ENCODE results near the gene PDGFD.

PDGFD gene

DNA sequence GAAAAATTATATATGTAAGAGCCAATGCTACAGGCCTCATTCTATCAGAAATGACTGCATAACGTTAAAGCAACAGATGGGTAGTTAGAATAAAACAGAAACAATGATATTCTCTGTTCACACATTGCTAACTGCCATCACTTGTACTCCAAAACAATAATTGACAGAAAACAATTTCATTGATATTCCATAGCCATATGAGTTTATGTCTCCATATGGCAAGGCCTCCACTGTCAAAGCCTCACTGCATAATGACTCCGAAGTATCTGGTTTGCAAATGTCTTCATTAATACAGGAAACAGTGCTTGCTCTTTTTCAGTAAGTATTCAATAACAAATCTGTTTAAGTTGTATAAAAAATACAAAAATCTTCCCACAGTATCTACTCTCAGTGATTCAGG, 117.6 kb downstream of the PDGFD start:
- FAIRE-seq (no peak), DNase-seq (ENCODE audit: insufficient read length) (no peak)
- TF ChIP-seq POLR2AphosphoS5 (IDR thresholded peaks at IDR 0.05; ENCODE audit: low read depth, low read length), result no peak
- TF ChIP-seq POLR2A (IDR thresholded peaks at IDR 0.05; ENCODE audit: low read depth, low read length), result no peak
- TF ChIP-seq TAF1 (IDR thresholded peaks at IDR 0.05; ENCODE audit: borderline replicate concordance, low read depth, low read length), result no peak

DNA sequence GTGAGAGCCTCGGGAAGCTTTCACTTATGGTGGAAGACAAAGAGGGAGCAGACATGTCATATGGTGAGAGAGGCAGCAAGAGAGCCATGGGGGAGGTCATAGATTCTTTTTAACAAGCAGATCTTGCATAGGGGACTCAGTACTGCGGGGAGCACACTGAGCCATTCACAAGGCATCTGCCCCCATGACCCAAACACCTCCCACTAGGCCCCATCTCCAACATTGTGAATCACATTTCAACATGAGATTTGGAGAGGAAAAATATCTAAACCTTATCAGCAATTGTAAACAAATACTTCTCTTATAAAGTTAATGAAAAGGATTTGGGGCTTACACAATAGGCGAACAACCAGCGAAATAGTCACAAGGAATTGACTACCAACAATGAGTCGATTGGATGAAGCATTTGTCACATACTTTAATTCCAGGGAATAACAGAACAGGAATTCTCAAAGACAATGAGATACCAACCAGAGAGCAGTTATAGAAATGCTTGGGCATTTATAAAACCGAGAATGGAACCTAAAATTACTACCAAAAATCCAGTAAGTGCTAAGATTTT, 120.2 kb downstream of the PDGFD start:
- FAIRE-seq (no peak), DNase-seq (ENCODE audit: insufficient read length) (no peak)
- TF ChIP-seq TAF1 (IDR thresholded peaks at IDR 0.05; ENCODE audit: borderline replicate concordance, low read depth, low read length) (no peak), POLR2AphosphoS5 (IDR thresholded peaks at IDR 0.05; ENCODE audit: low read depth, low read length) (no peak)

DNA sequence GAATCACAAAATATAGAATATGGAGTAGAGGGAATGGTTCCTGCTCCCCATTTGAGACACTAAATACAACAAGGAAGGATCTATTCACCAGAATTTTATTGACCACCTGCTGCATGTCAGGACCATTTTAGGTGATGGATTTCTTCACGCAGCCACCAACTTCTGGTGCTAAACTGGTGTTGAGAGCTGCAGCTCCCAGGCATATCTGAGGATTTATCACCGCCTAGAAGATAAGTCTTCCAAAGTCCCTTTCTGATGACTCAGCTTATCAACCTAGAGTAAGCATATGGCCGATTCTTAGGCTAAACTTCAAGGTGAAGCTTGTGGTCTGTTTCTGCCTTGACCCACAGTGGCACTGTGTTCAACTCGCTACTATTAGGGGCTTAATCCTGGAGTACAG, 120.8 kb downstream of the PDGFD start:
- peak; percentile 61 for FAIRE-seq
- TF ChIP-seq TAF1 (IDR thresholded peaks at IDR 0.05; ENCODE audit: borderline replicate concordance, low read depth, low read length) (no peak), POLR2AphosphoS5 (IDR thresholded peaks at IDR 0.05; ENCODE audit: low read depth, low read length) (no peak), POLR2A (IDR thresholded peaks at IDR 0.05; ENCODE audit: low read depth, low read length) (no peak)
- no peak for DNase-seq (ENCODE audit: insufficient read length)

DNA sequence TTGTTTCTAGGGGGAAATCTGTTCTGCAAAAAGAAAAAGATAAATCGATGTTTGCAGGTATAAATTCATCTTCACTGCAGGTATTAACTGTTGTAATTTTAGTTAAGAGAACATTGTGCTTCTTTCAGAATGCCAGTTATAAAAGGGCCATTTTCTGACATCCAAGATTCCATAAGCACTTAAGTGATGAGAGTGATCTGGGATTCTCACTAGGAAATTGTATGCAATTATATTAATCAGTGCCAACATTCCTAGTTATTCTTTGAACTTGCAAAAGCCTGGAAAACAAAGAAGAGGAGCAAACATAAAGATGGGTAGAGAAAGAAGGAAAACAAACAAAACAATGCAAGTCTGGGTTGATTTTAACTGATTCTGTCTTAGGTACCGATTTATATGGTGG, 122.2 kb downstream of the PDGFD start:
- TF ChIP-seq POLR2A (IDR thresholded peaks at IDR 0.05; ENCODE audit: low read depth, low read length) (no peak), POLR2AphosphoS5 (IDR thresholded peaks at IDR 0.05; ENCODE audit: low read depth, low read length) (no peak), TAF1 (IDR thresholded peaks at IDR 0.05; ENCODE audit: borderline replicate concordance, low read depth, low read length) (no peak)
- DNase-seq (ENCODE audit: insufficient read length) (no peak), FAIRE-seq (peak; percentile 21)

DNA sequence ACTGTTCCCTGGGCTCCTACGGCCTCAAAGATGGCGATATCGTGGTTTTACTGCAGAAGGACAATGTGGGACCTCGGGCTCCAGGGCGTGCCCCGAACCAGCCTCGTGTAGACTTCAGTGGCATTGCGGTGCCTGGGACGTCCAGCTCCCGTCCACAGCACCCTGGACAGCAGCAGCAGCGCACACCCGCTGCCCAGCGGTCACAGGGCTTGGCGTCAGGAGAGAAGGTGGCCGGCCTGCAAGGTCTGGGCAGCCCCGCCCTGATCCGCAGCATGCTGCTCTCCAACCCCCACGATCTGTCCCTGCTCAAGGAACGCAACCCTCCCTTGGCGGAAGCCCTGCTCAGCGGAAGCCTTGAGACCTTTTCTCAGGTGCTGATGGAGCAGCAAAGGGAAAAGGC, 127.0 kb downstream of the PDGFD start:
- DNase-seq (ENCODE audit: insufficient read length), result no peak

DNA sequence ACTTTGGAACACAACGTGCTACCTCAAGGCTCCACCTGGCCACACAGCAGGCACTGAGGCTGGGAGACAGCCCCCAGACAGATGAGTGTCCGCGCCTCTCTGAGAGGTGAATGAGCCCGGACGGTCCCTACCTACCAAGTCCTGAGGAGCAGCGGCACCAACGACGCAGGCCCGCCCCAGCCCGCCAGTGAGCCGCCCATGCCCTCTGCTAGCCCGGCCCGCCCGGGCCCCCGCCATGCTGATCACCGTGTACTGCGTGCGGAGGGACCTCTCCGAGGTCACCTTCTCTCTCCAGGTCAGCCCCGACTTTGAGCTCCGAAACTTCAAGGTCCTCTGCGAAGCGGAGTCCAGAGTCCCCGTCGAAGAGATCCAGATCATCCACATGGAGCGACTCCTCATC, 127.4 kb downstream of the PDGFD start, which contains the start of gene DDI1:
DDI1 (plus strand) TSS at position 53 of the 400 bp plus-strand sequence; CDS start at position 236, 183 bp downstream.
- DNase-seq (ENCODE audit: insufficient read length) (no peak), FAIRE-seq (no peak)
- TF ChIP-seq POLR2AphosphoS5 (IDR thresholded peaks at IDR 0.05; ENCODE audit: low read depth, low read length) (no peak), POLR2A (IDR thresholded peaks at IDR 0.05; ENCODE audit: low read depth, low read length) (no peak), TAF1 (IDR thresholded peaks at IDR 0.05; ENCODE audit: borderline replicate concordance, low read depth, low read length) (no peak)

More for the DNA sequence above, 127.0 kb downstream of the PDGFD start:
- TF ChIP-seq POLR2A (IDR thresholded peaks at IDR 0.05; ENCODE audit: low read depth, low read length) (no peak), POLR2AphosphoS5 (IDR thresholded peaks at IDR 0.05; ENCODE audit: low read depth, low read length) (no peak), TAF1 (IDR thresholded peaks at IDR 0.05; ENCODE audit: borderline replicate concordance, low read depth, low read length) (no peak)
- no peak for FAIRE-seq

DNA sequence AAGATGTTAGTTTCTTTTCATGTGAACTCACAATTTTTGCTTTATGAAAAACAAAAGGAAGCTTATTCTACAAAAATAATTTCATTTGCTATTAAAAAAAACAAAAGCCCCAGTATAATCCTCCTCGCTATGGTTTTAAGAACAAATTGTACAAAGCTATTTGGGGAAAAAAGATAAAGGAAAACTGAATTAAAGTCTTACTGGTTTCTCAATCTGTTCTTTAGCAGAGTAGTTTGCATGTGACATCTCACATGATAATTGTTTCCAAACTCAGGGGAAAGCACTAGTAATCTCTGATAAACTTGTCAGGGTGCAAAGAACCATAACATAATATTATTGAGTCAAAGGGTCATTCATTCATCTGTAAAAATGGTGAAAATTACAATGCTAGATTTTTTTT, 130.4 kb downstream of the PDGFD start:
- no peak for TF ChIP-seq TAF1 (IDR thresholded peaks at IDR 0.05; ENCODE audit: borderline replicate concordance, low read depth, low read length)
- no peak for TF ChIP-seq POLR2AphosphoS5 (IDR thresholded peaks at IDR 0.05; ENCODE audit: low read depth, low read length)
- TF ChIP-seq POLR2A (IDR thresholded peaks at IDR 0.05; ENCODE audit: low read depth, low read length), result no peak
- no peak for FAIRE-seq

DNA sequence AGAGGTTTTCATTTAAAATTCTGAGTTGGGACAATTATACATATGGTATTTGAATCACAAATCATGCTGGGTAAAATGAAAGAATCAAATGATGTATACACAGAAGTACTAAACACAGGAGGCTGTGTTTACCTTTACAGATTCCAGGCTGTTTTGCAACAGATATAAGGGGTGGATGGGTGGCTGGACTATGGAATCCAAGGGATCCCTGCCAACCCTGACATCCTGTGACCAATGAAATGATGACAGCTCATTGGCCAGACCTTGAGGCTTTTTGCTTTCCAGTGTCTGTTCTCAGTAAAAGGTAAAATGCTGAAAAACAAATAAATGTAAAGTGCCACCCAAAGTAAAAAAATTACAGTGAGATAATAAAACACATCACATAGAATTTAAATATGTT, 130.8 kb downstream of the PDGFD start:
- no peak for FAIRE-seq
- no peak for DNase-seq (ENCODE audit: insufficient read length)
- no peak for TF ChIP-seq POLR2A (IDR thresholded peaks at IDR 0.05; ENCODE audit: low read depth, low read length)
- TF ChIP-seq TAF1 (IDR thresholded peaks at IDR 0.05; ENCODE audit: borderline replicate concordance, low read depth, low read length), result no peak
- TF ChIP-seq POLR2AphosphoS5 (IDR thresholded peaks at IDR 0.05; ENCODE audit: low read depth, low read length), result no peak

More for the DNA sequence above, 130.4 kb downstream of the PDGFD start:
- DNase-seq (ENCODE audit: insufficient read length), result no peak

DNA sequence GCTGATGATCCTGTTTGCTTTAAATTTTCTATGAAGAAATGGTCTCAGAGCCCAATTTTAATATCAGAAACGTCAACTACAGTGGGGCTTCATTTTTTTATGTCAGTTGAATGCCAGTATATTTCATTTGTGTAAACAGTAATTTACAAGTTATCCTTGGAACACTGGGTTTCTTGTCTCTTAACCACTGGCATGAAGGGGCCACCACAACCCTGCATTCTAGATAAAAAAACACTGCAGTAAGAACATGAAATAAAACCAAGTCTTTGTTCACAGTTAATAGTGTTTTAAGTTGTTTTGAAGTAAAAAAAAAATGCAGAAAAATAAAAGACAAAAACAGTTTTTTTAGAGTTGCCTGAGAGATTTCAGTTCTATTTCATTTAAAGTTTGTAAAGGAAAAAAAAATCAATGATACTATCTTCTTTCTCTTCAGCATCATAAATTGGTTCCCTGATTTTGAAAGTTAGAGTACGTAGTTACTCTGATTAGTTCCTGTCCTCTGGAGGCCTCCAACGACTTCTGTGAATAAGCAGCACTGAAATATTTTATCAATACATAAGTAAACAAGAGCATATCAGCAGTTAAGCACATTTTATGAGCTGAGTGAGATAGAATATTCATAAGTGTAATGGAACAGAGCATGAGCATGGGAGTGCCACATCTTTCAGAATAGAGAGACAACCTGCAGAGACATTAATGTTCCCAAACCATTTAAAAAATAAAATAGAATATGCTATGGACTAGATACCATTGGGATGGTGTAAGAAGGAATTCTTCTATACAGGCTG, 135.3 kb downstream of the PDGFD start:
- DNase-seq (ENCODE audit: insufficient read length), result no peak
- FAIRE-seq, result no peak
- TF ChIP-seq POLR2A (IDR thresholded peaks at IDR 0.05; ENCODE audit: low read depth, low read length) (no peak), POLR2AphosphoS5 (IDR thresholded peaks at IDR 0.05; ENCODE audit: low read depth, low read length) (no peak), TAF1 (IDR thresholded peaks at IDR 0.05; ENCODE audit: borderline replicate concordance, low read depth, low read length) (no peak)

DNA sequence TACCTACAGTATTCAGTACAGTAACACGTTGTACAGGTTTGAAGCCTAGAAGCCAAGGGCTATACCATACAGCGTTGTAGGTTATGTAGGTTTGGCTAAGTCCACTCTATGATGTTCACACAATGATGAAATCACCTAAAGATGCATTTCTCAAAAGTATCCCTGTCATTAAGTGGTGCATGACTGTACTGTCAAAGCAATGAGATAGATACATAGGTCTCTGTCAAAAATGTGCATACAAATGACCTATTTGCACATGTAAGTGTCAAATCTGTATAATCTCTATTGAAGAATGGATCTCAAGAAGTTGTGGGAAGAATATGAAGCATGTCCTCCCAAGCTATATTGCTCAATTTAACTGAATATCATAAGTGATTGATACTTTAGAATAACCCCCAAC, 139.4 kb downstream of the PDGFD start:
- FAIRE-seq, result no peak
- no peak for DNase-seq (ENCODE audit: insufficient read length)
- no peak for TF ChIP-seq POLR2A (IDR thresholded peaks at IDR 0.05; ENCODE audit: low read depth, low read length)
- TF ChIP-seq TAF1 (IDR thresholded peaks at IDR 0.05; ENCODE audit: borderline replicate concordance, low read depth, low read length), result no peak
- no peak for TF ChIP-seq POLR2AphosphoS5 (IDR thresholded peaks at IDR 0.05; ENCODE audit: low read depth, low read length)

DNA sequence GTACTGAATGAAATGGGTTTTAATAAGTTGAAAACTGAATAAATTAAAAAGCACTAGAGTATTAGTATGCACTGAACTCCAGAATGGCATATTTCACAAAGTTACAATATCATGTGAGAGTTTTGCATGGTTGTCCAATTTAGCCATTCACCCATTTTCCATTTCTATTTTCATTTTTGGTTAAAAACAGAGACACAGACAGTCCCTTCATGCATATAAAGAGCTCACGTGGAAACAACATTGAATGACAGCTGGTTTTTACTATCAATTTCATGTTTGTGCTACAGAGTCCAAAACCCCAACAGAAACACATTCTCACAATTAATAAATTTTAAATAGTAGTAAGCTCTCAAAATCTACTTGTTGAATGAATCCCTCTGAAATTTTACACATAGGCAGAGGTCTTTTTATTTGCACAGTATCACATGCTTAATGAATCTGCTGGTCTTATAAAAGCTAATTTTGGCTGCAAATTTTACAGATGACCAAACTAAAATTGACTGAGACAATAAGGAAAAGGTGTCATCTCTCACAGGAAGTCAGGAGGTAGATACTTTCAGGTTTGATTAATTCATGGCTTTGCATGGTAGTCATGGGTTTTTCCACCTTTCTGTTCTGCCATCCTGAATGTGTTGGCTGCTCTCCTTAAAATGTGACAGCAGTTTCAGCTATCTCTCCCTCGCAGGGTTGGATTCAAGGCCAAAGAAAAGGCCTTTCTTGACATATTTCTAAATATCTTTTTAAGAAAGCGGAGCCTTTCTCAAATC, 148.1 kb downstream of the PDGFD start:
- peak; percentile 87 for FAIRE-seq
- TF ChIP-seq TAF1 (IDR thresholded peaks at IDR 0.05; ENCODE audit: borderline replicate concordance, low read depth, low read length) (no peak), POLR2A (IDR thresholded peaks at IDR 0.05; ENCODE audit: low read depth, low read length) (no peak), POLR2AphosphoS5 (IDR thresholded peaks at IDR 0.05; ENCODE audit: low read depth, low read length) (no peak)
- no peak for DNase-seq (ENCODE audit: insufficient read length)

All from GM12892 (cell line).